ENCODE data around the gene SLAMF7. TPM values are rescaled to one million over a fixed set of nuclear protein-coding genes. Genes with fewer than 3 reads are reported as not detected.
A peak's percentile ranks its signal among the peaks of the same experiment; 100 is the strongest.

The SLAMF7 gene
- total RNA-seq, 2 donors from 2014 or later = 4.5 to 15.0 TPM

DNA sequence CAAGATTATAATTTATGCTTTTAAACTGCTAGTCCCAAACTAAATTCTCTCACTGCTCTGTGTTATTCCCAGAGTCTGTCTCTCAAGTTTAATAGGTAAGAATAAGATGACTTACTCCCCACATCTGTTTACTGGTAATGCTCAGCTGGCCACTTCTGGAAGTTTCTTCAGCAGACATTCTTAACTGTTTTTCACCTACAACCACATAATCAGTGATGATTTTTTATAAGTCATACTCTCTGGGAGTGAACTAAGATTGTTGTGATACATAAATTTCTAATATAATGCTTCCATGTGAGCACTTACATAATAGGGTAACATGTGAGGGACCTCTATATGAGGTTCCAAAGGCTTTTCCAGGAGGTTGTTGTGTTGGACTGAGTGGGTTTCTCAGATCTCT lies 8.7 kb downstream of the SLAMF7 start:
- Mint-ChIP-seq H3K27ac (no peak overlapping the region), H3K4me3 (no peak overlapping the region), H3K9me3 (no peaks in the 10 kb centered on the region), H3K36me3 (ENCODE audit: low read depth) (no peaks in the 10 kb centered on the region), H3K27me3 (no peaks in the 10 kb centered on the region), H3K4me1 (peaks cover 34% of the 10 kb centered on the region)
- ATAC-seq (replicated peaks) = no peak

DNA sequence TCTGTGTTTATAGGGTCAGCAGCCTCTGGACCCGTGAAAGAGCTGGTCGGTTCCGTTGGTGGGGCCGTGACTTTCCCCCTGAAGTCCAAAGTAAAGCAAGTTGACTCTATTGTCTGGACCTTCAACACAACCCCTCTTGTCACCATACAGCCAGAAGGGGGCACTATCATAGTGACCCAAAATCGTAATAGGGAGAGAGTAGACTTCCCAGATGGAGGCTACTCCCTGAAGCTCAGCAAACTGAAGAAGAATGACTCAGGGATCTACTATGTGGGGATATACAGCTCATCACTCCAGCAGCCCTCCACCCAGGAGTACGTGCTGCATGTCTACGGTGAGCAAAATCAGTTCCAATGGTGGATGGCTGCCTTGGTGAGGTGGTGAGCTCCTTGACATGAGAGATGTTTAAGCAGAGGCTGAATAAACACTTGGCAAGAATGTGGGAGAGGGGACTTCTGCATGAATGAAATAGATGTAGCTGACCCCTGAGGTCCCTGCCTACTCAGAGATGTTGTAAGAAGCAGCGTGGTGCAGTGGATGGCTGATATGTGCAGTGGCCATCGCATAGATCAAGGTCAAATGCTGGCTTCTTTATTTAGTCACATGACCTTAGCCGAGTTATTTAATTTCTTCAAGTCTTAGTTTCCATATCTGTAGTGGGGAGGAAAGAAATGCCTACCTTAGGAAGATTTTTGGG lies 9.3 kb downstream of the SLAMF7 start:
- Mint-ChIP-seq H3K36me3 (ENCODE audit: low read depth) (no peaks in the 10 kb centered on the region), H3K27ac (no peak overlapping the region), H3K27me3 (no peaks in the 10 kb centered on the region), H3K4me3 (no peak overlapping the region), H3K4me1 (peaks cover 39% of the 10 kb centered on the region), H3K9me3 (no peaks in the 10 kb centered on the region)
- ATAC-seq (replicated peaks) = no peak

DNA sequence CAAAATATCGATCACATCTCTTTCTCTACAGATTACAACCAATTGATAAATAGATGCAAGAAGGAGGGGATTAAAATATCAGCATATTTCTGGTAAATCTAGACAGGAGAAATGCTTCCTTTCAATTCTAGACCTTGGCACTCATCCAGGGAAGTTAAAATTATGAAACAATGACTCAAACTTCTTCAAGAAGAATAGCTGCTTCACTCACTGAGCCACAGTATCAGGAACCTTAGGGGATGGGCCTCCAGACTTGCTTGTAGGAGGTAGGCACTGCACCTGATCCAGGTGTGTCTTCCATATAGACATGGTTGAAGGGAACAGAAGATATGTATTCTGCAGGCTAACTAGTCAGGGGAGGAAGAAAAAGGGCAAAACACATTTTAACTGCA lies 9.8 kb downstream of the SLAMF7 start:
- Mint-ChIP-seq H3K36me3 (ENCODE audit: low read depth) (no peaks in the 10 kb centered on the region), H3K27me3 (no peaks in the 10 kb centered on the region), H3K27ac (no peak overlapping the region), H3K9me3 (no peaks in the 10 kb centered on the region), H3K4me1 (peaks cover 37% of the 10 kb centered on the region), H3K4me3 (no peak overlapping the region)
- no peak for ATAC-seq (replicated peaks)

DNA sequence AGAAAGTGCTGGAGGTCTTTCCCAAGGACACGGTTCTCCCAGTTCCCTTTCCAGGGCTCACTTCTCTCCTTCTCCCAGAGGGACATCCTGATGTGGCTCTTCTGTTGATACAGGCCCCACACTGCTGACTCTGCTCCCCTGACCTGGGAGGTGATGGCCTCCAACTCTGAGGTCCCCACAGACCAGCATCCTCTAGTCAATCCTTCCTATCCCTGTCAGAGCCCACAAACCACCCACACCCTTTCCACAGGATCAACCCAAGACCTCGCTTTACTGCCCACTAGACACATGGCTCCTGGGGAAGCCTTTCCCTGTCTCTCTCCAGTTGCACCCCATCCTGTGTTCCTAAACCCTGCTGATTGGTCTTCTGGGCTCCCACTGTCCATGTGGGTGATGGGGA lies 11.6 kb downstream of the SLAMF7 start:
- H3K9me3 Mint-ChIP-seq = no peaks in the 10 kb centered on the region
- H3K27me3 Mint-ChIP-seq = no peaks in the 10 kb centered on the region
- ATAC-seq (replicated peaks) = peak; percentile 32
- peak overlapping the region; percentile 36 for H3K27ac Mint-ChIP-seq
- H3K36me3 Mint-ChIP-seq (ENCODE audit: low read depth) = no peaks in the 10 kb centered on the region
- H3K4me3 Mint-ChIP-seq = no peak overlapping the region
- H3K4me1 Mint-ChIP-seq = peaks cover 25% of the 10 kb centered on the region

DNA sequence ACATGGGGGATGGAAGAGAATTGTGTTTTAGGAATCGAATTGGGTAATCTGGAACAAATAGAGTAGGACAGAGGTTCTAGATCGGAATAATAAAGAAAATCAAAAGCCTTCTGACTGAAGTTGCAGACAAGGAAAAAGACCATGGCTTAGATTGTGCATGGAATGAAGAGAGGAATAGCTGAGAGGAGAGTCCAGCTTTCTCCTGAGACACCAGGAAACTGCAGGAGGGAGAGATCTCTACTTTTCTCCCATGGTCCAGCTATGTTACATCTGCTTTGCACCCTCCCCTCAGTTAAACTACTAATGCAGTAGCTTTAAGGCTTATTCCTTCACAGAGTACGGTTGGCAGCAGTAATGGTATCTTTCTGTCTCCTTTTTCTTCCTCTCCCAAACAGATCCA lies 13.4 kb downstream of the SLAMF7 start:
- no peaks in the 10 kb centered on the region for H3K9me3 Mint-ChIP-seq
- H3K36me3 Mint-ChIP-seq (ENCODE audit: low read depth) = no peaks in the 10 kb centered on the region
- H3K4me1 Mint-ChIP-seq = peaks cover 28% of the 10 kb centered on the region
- H3K27me3 Mint-ChIP-seq = no peaks in the 10 kb centered on the region
- ATAC-seq (replicated peaks) = no peak
- no peak overlapping the region for H3K4me3 Mint-ChIP-seq
- H3K27ac Mint-ChIP-seq = no peak overlapping the region

DNA sequence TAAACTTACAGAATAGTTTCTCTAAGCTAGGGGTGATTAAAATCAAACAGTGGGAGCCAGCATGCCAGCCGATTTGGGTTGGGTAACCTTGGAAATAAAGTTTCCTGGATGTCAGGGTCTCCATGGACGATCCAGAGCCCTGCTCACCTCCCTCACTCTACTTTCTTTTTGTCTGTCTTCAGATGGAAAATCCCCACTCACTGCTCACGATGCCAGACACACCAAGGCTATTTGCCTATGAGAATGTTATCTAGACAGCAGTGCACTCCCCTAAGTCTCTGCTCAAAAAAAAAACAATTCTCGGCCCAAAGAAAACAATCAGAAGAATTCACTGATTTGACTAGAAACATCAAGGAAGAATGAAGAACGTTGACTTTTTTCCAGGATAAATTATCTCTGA lies 13.9 kb downstream of the SLAMF7 start:
- no peak overlapping the region for H3K27ac Mint-ChIP-seq

DNA sequence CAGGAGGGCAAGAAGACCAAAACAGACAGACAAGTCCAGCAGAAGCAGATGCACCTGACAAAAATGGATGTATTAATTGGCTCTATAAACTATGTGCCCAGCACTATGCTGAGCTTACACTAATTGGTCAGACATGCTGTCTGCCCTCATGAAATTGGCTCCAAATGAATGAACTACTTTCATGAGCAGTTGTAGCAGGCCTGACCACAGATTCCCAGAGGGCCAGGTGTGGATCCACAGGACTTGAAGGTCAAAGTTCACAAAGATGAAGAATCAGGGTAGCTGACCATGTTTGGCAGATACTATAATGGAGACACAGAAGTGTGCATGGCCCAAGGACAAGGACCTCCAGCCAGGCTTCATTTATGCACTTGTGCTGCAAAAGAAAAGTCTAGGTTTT lies 14.5 kb downstream of the SLAMF7 start:
- no peak overlapping the region for H3K4me3 Mint-ChIP-seq
- no peaks in the 10 kb centered on the region for H3K27me3 Mint-ChIP-seq
- no peaks in the 10 kb centered on the region for H3K9me3 Mint-ChIP-seq
- H3K27ac Mint-ChIP-seq = no peak overlapping the region
- ATAC-seq (replicated peaks) = no peak
- H3K36me3 Mint-ChIP-seq (ENCODE audit: low read depth) = no peaks in the 10 kb centered on the region
- peaks cover 24% of the 10 kb centered on the region for H3K4me1 Mint-ChIP-seq

More for the DNA sequence above, 13.9 kb downstream of the SLAMF7 start:
- Mint-ChIP-seq H3K36me3 (ENCODE audit: low read depth) (no peaks in the 10 kb centered on the region), H3K27me3 (no peaks in the 10 kb centered on the region), H3K4me1 (peaks cover 28% of the 10 kb centered on the region), H3K4me3 (no peak overlapping the region), H3K9me3 (no peaks in the 10 kb centered on the region)
- no peak for ATAC-seq (replicated peaks)

DNA sequence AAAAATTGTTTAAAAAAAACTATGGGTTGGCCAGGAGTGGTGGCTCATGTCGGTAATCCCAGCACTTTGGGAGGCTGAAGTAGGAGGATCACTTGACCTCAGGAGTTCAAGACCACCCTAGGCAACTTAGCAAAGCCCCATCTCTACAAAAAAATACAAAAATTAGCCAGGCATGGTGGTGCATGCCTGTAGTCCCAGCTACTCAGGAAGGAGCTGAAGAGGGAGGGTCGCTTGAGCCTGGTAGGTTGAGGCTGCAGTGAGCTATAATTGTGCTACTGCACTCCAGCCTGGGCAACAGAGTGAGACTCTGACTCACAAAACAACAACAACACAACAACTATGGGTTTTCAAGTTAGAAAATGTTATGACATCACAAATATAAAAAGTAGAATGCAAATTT lies 16.4 kb downstream of the SLAMF7 start:
- H3K4me1 Mint-ChIP-seq = peaks cover 19% of the 10 kb centered on the region
- H3K9me3 Mint-ChIP-seq = no peaks in the 10 kb centered on the region
- H3K27me3 Mint-ChIP-seq = no peaks in the 10 kb centered on the region
- no peak for ATAC-seq (replicated peaks)
- no peak overlapping the region for H3K4me3 Mint-ChIP-seq
- no peak overlapping the region for H3K27ac Mint-ChIP-seq
- no peaks in the 10 kb centered on the region for H3K36me3 Mint-ChIP-seq (ENCODE audit: low read depth)

DNA sequence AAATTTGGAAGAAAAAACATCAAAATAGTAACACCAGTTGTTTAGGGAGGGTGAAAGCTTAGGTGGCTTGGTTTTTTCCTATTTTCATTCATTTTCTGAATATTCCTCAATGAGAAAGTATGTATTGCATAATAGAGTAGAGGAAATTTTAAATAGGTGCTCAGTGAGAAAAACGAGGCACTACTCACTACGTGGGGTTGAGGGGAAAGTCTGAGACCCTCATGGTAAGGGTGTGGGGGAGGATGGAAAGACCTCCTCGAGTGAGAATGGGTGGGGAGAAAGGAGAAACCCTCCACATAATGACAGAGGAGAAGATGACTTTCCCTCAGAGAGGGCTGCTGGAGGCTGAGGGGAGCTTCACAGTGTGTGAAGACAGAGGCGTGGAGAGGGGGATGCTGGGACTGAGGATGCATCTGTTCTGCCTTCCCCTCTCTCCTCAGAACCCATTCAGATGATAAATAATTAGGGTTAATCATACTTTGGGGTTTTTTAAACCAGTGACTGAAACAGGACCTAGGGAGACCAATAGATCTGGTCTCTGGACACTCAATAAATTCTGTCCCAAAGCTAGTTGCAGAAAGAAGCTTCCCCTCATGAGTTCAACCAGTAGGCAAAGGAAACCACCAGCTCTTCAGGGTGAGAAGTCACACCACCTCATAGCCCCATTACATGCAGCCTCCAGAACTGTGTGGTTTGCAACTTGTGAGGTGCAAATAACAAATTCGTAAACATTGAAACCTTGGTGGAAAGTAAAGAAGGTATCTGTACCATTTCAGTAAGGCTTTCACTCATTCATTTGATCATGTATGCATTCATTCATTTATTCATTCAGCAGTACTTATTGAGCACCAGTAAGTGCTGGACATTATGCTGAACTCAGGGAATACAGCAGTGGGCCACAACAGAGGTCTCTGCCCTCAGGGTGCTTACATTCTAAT lies 17.1 kb downstream of the SLAMF7 start:
- Mint-ChIP-seq H3K27me3 (no peaks in the 10 kb centered on the region), H3K27ac (no peak overlapping the region), H3K4me1 (peaks cover 13% of the 10 kb centered on the region), H3K36me3 (ENCODE audit: low read depth) (no peaks in the 10 kb centered on the region), H3K9me3 (no peaks in the 10 kb centered on the region), H3K4me3 (no peak overlapping the region)
- ATAC-seq (replicated peaks) = peak; percentile 60

DNA sequence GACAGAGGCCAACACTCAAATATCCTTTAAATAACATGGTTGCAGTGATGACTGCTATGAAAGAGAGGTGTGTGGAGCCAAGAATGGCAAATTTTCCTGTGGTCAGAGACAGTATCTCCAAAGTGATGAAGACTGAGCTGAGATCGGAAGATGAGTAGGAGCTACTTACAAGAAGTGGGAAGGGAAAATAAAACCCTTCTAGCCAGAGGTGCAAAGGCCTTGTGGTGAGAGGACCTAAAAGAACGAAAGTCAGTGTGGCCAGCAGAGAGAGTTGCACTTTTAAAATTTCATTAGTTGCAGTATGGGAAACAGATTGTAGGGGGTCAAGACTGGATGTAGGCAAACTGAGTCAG lies 17.8 kb downstream of the SLAMF7 start:
- peaks cover 9% of the 10 kb centered on the region for H3K4me1 Mint-ChIP-seq
- H3K4me3 Mint-ChIP-seq = no peak overlapping the region
- no peaks in the 10 kb centered on the region for H3K9me3 Mint-ChIP-seq
- peak; percentile 67 for ATAC-seq (replicated peaks)
- H3K36me3 Mint-ChIP-seq (ENCODE audit: low read depth) = no peaks in the 10 kb centered on the region
- H3K27me3 Mint-ChIP-seq = no peaks in the 10 kb centered on the region
- H3K27ac Mint-ChIP-seq = no peak overlapping the region

DNA sequence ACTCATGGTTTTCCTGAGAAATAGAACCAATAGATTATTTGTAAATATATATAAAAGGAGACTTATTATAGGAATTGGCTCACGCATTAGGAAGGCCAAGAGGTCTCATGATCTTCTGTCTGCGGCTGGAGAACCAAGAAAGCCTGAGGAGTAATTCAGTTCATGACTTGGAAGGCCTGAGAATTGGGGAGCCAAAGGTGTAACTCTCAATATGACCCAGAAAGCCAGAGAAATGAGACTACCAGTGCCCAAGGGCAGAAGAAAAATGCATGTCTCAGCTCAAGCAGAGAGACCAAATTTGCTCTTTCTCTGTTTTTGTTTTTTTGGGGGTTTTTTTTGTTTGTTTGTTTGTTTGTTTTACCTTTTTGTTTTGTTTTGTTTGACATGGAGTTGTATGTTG lies 19.5 kb downstream of the SLAMF7 start:
- H3K27me3 Mint-ChIP-seq = no peaks in the 10 kb centered on the region
- ATAC-seq (replicated peaks) = no peak
- H3K27ac Mint-ChIP-seq = no peak overlapping the region
- H3K36me3 Mint-ChIP-seq (ENCODE audit: low read depth) = no peaks in the 10 kb centered on the region
- no peaks in the 10 kb centered on the region for H3K9me3 Mint-ChIP-seq
- no peak overlapping the region for H3K4me3 Mint-ChIP-seq
- peaks cover 4% of the 10 kb centered on the region for H3K4me1 Mint-ChIP-seq

DNA sequence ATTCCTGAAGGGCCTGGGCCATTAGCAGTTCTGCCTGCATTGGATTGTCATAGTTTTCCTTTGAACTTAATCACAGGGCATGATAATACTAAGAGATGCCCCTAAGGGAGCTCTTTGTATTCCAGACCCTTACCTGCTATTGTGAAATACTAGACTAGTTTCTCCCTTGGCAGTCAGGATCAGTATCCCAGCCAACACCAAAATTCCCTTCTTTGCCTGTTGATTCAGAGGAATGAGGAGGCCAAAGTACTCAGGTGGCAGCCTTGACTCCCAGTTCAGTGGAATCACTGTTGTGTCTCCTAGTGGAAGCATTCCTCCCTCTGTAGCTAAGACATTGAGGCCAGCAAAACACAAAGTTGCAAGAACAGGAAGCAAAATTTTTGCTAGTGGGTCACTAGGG lies 20.7 kb downstream of the SLAMF7 start:
- no peaks in the 10 kb centered on the region for H3K27me3 Mint-ChIP-seq
- H3K9me3 Mint-ChIP-seq = no peaks in the 10 kb centered on the region
- H3K4me3 Mint-ChIP-seq = no peak overlapping the region
- H3K36me3 Mint-ChIP-seq (ENCODE audit: low read depth) = no peaks in the 10 kb centered on the region
- ATAC-seq (replicated peaks) = no peak
- no peak overlapping the region for H3K27ac Mint-ChIP-seq
- H3K4me1 Mint-ChIP-seq = peaks cover 4% of the 10 kb centered on the region

DNA sequence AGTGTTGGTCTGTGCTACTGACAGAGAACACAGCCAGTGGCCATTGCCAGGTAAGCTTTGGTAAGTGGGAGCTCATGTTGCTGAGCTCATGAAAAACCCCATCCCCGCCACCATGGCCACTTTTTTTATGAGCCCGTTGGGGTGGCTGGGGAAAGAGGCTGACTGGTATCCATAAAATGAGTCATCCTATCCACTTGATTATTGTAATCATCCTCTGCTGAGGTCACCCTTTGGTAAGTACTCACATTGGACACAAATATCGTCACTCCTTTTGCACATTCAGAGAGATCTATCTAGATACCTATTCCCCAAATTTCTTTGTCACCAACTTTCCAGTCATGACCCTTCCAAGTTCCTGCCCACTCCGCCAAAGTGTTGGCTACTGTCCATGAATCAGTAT lies 22.0 kb downstream of the SLAMF7 start:
- H3K27ac Mint-ChIP-seq = no peak overlapping the region
- no peaks in the 10 kb centered on the region for H3K9me3 Mint-ChIP-seq
- H3K4me1 Mint-ChIP-seq = no peaks in the 10 kb centered on the region
- no peaks in the 10 kb centered on the region for H3K36me3 Mint-ChIP-seq (ENCODE audit: low read depth)
- no peak overlapping the region for H3K4me3 Mint-ChIP-seq
- H3K27me3 Mint-ChIP-seq = no peaks in the 10 kb centered on the region
- peak; percentile 44 for ATAC-seq (replicated peaks)

DNA sequence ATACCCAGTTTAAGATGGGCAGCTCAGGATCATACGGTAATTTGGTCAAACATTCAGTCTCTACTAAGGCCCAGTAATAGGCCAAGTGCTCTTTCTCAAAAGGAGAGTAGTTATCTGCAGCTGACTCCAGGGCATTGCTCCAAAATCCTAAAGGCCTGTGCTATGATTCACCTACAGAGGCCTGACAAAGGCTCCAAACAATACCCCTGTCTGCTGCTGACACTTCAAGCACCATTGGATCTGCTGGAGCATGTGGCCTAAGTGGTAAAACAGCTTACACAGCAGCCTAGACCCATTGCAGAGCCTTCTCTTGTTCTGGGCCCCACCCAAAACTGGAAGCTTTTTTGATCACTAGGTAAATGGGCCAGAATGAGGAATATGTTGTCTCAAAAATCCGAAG lies 22.8 kb downstream of the SLAMF7 start:
- Mint-ChIP-seq H3K27ac (no peak overlapping the region), H3K9me3 (peaks cover 3% of the 10 kb centered on the region), H3K27me3 (no peaks in the 10 kb centered on the region)

DNA sequence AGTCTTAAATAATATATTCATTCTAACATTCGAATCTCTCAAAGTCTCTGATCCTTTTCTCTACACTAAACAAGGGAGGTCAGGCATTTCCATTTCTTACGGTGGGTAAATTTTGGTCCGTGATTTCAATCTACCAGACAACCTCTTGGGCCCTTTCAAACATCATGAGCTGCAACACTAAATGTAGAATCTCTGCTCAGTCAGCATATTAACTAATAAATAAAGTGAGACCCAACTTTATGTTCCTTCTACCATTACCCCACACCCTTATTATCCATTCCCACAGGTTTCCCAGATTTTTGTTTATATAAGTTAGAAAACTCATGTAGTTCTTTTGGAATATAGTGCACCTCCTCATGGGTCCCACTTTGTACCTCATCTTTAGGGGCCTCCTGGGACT lies 24.9 kb downstream of the SLAMF7 start:
- peaks cover 6% of the 10 kb centered on the region for H3K36me3 Mint-ChIP-seq (ENCODE audit: low read depth)
- peaks cover 19% of the 10 kb centered on the region for H3K4me1 Mint-ChIP-seq
- H3K9me3 Mint-ChIP-seq = peaks cover 3% of the 10 kb centered on the region
- no peak for ATAC-seq (replicated peaks)
- H3K4me3 Mint-ChIP-seq = no peak overlapping the region
- no peak overlapping the region for H3K27ac Mint-ChIP-seq
- H3K27me3 Mint-ChIP-seq = no peaks in the 10 kb centered on the region

More for the DNA sequence above, 22.8 kb downstream of the SLAMF7 start:
- Mint-ChIP-seq H3K4me3 (no peak overlapping the region), H3K36me3 (ENCODE audit: low read depth) (peaks cover 1% of the 10 kb centered on the region), H3K4me1 (peaks cover 6% of the 10 kb centered on the region)
- no peak for ATAC-seq (replicated peaks)

Measured in activated T-helper 17 cell treated with anti-CD3 and anti-CD28 coated beads, Interleukin-2, amount 50 U/mL, for 72 hours (primary cell).